ENCODE measurements around the gene BRICD5. TPM values are rescaled to one million over a fixed set of nuclear protein-coding genes. Genes with fewer than 3 reads are reported as not detected.

BRICD5 gene
- total and polyA plus RNA-seq, 7 donors: 1.8 to 21.3 (median 4.8) TPM; not detected in 2

GRCh38 chr16:2179107-2179501, 31.6 kb downstream of the BRICD5 start:
- TF ChIP-seq EP300 (IDR thresholded peaks at IDR 0.05) (no peak), POLR2A (IDR thresholded peaks at IDR 0.05) (no peak)
- TF ChIP-seq, protein P1, sequence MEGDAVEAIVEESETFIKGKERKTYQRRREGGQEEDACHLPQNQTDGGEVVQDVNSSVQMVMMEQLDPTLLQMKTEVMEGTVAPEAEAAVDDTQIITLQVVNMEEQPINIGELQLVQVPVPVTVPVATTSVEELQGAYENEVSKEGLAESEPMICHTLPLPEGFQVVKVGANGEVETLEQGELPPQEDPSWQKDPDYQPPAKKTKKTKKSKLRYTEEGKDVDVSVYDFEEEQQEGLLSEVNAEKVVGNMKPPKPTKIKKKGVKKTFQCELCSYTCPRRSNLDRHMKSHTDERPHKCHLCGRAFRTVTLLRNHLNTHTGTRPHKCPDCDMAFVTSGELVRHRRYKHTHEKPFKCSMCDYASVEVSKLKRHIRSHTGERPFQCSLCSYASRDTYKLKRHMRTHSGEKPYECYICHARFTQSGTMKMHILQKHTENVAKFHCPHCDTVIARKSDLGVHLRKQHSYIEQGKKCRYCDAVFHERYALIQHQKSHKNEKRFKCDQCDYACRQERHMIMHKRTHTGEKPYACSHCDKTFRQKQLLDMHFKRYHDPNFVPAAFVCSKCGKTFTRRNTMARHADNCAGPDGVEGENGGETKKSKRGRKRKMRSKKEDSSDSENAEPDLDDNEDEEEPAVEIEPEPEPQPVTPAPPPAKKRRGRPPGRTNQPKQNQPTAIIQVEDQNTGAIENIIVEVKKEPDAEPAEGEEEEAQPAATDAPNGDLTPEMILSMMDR (IDR thresholded peaks at IDR 0.05): no peak
- no peak overlapping the region for H3K27ac ChIP-seq
- peaks cover 0 to 8% (median 0%) of the 10 kb centered on the region in 3 donors for H3K27me3 ChIP-seq
- WGBS, 2 donors: 42 to 76% methylated on average over 50 of the region's 50 CpGs
- no peak overlapping the region for H3K4me3 ChIP-seq
- no peaks in the 10 kb centered on the region for H3K9me3 ChIP-seq
- peaks cover 26 to 41% (median 32%) of the 10 kb centered on the region in 4 donors for H3K36me3 ChIP-seq
- no peak for DNase-seq
- H3K4me1 ChIP-seq: peaks cover 0 to 5% (median 0%) of the 10 kb centered on the region in 4 donors
- intact Hi-C loops (cut with DNase I): no loop called here

DNA sequence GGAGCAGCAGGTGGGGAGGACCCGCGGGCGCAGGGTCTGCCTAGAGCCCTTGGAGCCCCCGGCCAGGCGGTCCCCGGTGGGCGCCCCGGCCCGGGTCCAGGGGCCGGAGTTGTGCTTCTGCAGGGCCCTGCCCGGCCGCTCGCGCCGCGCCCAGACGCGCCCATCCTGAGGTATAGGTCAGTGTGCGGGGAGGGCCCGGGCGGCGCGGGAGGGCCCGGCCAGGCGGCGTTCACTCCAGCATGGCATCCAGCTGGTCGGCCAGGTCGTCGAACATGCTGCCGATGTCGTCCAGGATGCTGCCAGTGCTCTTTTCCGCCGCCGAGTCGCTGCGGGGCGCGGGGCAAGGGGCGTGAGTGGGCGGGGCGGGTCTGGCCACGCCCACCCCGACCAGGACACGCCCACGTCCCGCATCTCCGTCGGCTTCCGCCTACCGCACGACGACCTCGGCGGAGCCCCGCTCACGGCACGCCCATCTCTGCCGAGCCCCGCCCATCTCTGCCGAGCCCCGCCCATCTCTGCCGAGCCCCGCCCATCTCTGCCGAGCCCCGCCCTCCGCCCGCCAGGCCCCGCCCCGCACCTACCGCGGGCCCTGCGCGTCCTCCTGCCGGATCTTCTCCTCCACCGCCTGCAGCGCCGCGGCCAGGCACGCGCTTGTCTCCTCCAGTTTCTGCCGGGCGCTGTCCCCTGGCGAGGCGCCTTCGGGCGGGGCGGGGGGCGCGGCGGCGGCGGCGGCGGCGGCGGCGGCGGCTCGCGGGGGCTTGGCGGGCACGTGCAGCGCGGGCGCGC, 32.1 kb downstream of the BRICD5 start:
- peaks cover 0 to 5% (median 0%) of the 10 kb centered on the region in 4 donors for H3K4me1 ChIP-seq
- 39 to 53% methylated on average over 106 of the region's 106 CpGs for WGBS, 2 donors
- no peak overlapping the region for H3K4me3 ChIP-seq
- TF ChIP-seq EP300 (IDR thresholded peaks at IDR 0.05) (no peak), POLR2AphosphoS5 (IDR thresholded peaks at IDR 0.05) (peak in 1 of 4 donors; percentile 14)
- intact Hi-C loops (cut with DNase I): no loop called here
- H3K36me3 ChIP-seq: peaks cover 30 to 46% (median 38%) of the 10 kb centered on the region in 4 donors
- H3K27ac ChIP-seq: no peak overlapping the region
- H3K27me3 ChIP-seq: peaks cover 0 to 8% (median 0%) of the 10 kb centered on the region in 3 donors
- no peaks in the 10 kb centered on the region for H3K9me3 ChIP-seq
- no peak for DNase-seq

GRCh38 chr16:2177561-2177960, 33.1 kb downstream of the BRICD5 start:
- intact Hi-C loops (cut with DNase I): no loop called here
- H3K4me1 ChIP-seq: peaks cover 0 to 5% (median 0%) of the 10 kb centered on the region in 4 donors
- no peak overlapping the region for H3K4me3 ChIP-seq
- TF ChIP-seq, protein P1 (IDR thresholded peaks at IDR 0.05): no peak
- no peak for TF ChIP-seq EP300 (IDR thresholded peaks at IDR 0.05)
- TF ChIP-seq POLR2AphosphoS5 (IDR thresholded peaks at IDR 0.05): no peak
- no peak for TF ChIP-seq POLR2A (IDR thresholded peaks at IDR 0.05)
- H3K9me3 ChIP-seq: no peaks in the 10 kb centered on the region
- H3K27me3 ChIP-seq: peaks cover 0 to 8% (median 0%) of the 10 kb centered on the region in 3 donors
- no peak overlapping the region for H3K27ac ChIP-seq
- peaks cover 30 to 56% (median 45%) of the 10 kb centered on the region in 4 donors for H3K36me3 ChIP-seq
- WGBS, 2 donors: 94 to 95% methylated on average over 20 of the region's 20 CpGs
- DNase-seq: no peak

- H3K27me3 ChIP-seq: peaks cover 0 to 8% (median 0%) of the 10 kb centered on the region in 3 donors
- 93% methylated on average over 18 of the region's 18 CpGs for WGBS, 2 donors
- no peaks in the 10 kb centered on the region for H3K9me3 ChIP-seq
- TF ChIP-seq POLR2AphosphoS5 (IDR thresholded peaks at IDR 0.05) (no peak), POLR2A (IDR thresholded peaks at IDR 0.05) (no peak), EP300 (IDR thresholded peaks at IDR 0.05) (no peak)
- TF ChIP-seq, protein P1 (IDR thresholded peaks at IDR 0.05): no peak
- H3K4me3 ChIP-seq: no peak overlapping the region
- H3K27ac ChIP-seq: no peak overlapping the region
- DNase-seq: no peak
- peaks cover 0 to 5% (median 0%) of the 10 kb centered on the region in 4 donors for H3K4me1 ChIP-seq
- H3K36me3 ChIP-seq: peaks cover 30 to 61% (median 45%) of the 10 kb centered on the region in 4 donors
- intact Hi-C loops (cut with DNase I): no loop called here
Measured at GRCh38 chr16:2177101-2177500, 33.6 kb downstream of the BRICD5 start.

- no peaks in the 10 kb centered on the region for H3K9me3 ChIP-seq
- intact Hi-C loops (cut with DNase I): no loop called here
- peaks cover 0 to 5% (median 0%) of the 10 kb centered on the region in 4 donors for H3K4me1 ChIP-seq
- no peak overlapping the region for H3K4me3 ChIP-seq
- DNase-seq: no peak
- H3K27me3 ChIP-seq: peaks cover 0 to 8% (median 0%) of the 10 kb centered on the region in 3 donors
- H3K27ac ChIP-seq: no peak overlapping the region
- WGBS, 2 donors: 94 to 97% methylated on average over 23 of the region's 23 CpGs
- TF ChIP-seq POLR2AphosphoS5 (IDR thresholded peaks at IDR 0.05): no peak
- TF ChIP-seq, protein P1 (IDR thresholded peaks at IDR 0.05): no peak
- TF ChIP-seq EP300 (IDR thresholded peaks at IDR 0.05): no peak
- no peak for TF ChIP-seq POLR2A (IDR thresholded peaks at IDR 0.05)
- H3K36me3 ChIP-seq: peaks cover 30 to 71% (median 53%) of the 10 kb centered on the region in 4 donors
Measured at GRCh38 chr16:2176047-2176446, 34.6 kb downstream of the BRICD5 start.

Measured in sigmoid colon (tissue), 7 donors.